Upper lobe of left lung (tissue), 6 donors: ENCODE results near the gene CSGALNACT2. TPM values are rescaled to one million over a fixed set of nuclear protein-coding genes. Genes with fewer than 3 reads are reported as not detected.

Experiments
- ATAC-seq, 2 donors: fragments of 200-7000 bp; cut with Tn5 transposase; one replicate each; pipeline ENCODE4 v1.9.1; 2022; ENCODE audit warnings: mild to moderate bottlenecking in 2 of 2, moderate library complexity in 2 of 2; ENCODE audit not compliant: low FRiP score in 2 of 2
- DNase-seq, 2 donors: peaks; one replicate each; pipeline ENCODE4 v3.0.0-alpha.2; 2019 to 2020
- H3K27ac ChIP-seq, 4 donors: fragments of 200-600 bp; sonication (generic); one replicate each; pipeline ENCODE4 v1.5.1; 2016 to 2019
- H3K27me3 ChIP-seq, 4 donors: fragments of 200-600 bp; sonication (generic); one replicate each; pipeline ENCODE4 v1.5.1; 2017 to 2019
- H3K36me3 ChIP-seq, 4 donors: fragments of 200-600 bp; sonication (generic); one replicate each; pipeline ENCODE4 v1.5.1; 2016 to 2019
- H3K4me1 ChIP-seq, 4 donors: fragments of 200-600 bp; sonication (generic); one replicate each; pipeline ENCODE4 v1.5.1; 2018 to 2019
- H3K4me3 ChIP-seq, 4 donors: fragments of 200-600 bp; sonication (generic); one replicate each; pipeline ENCODE4 v1.5.1; 2017 to 2019; ENCODE audit warnings: mild to moderate bottlenecking in 2 of 4, moderate library complexity in 1 of 4
- H3K9me3 ChIP-seq, 4 donors: fragments of 200-600 bp; sonication (generic); one replicate each; pipeline ENCODE4 v1.5.1; 2018 to 2019
- CTCF ChIP-seq, 6 experiments: fragments of 450-650 bp in 4 of 6; fragments of 200-600 bp in 2 of 6; sonication (generic) in 2 of 6; IDR thresholded peaks; one replicate each; pipeline ENCODE4 v1.5.1; 2016 to 2019; ENCODE audit warnings: antibody characterized with exemption in 6 of 6
- EP300 ChIP-seq, 4 donors: sonication (generic); formaldehyde crosslinking; IDR thresholded peaks; one replicate each; pipeline ENCODE4 v1.5.1; 2017; ENCODE audit warnings: antibody characterized with exemption in 4 of 4, control low read depth in 2 of 4
- POLR2A ChIP-seq, 4 donors: fragments of 450-650 bp; IDR thresholded peaks; one replicate each; pipeline ENCODE4 v1.5.1; 2016 to 2017; ENCODE audit warnings: antibody characterized with exemption in 4 of 4, mild to moderate bottlenecking in 2 of 4
- POLR2AphosphoS5 ChIP-seq, 2 donors: sonication (generic); formaldehyde crosslinking; IDR thresholded peaks; one replicate each; pipeline ENCODE4 v1.5.1; 2017; ENCODE audit warnings: antibody characterized with exemption in 2 of 2
- whole genome bisulfite sequencing, 2 donors: methylation state at CpG; one replicate each; pipeline ENCODE4 v1.1.5; 2017 to 2018; 5-methylcytosine and 5-hydroxymethylcytosine counted together
- total RNA-seq, 6 donors: library from RNA; depleted of rRNA in 4 of 6; stranded (reverse); fragments of >200 nt in 4 of 6; gene quantifications; one replicate each; pipeline versions ENCODE4 v1.1.0 to v1.2.1, GENCODE V29; 2016 to 2021
- donor health status: DM: no; HTN: no; CAD: no; lungs with moderate emphysema.
- donor health status: DM: no; HTN: yes; CAD: no; lungs with severe emphysema.

The CSGALNACT2 gene
- total RNA-seq, 6 donors from 2014 or later: 30.5 to 47.1 (median 35.1) TPM

GRCh38 chr10:43160046-43160920 lies 22.0 kb downstream of the CSGALNACT2 start:
- 59 to 63% methylated on average over 1 of the region's 1 CpG for WGBS, 2 donors
- DNase-seq: peak in 1 of 2 donors; percentile 51
- Histone ChIP-seq H3K4me3 (no peak overlapping the region), H3K36me3 (peaks cover 0 to 32% (median 2%) of the 10 kb centered on the region in 4 donors), H3K4me1 (peaks cover 5 to 28% (median 14%) of the 10 kb centered on the region in 4 donors), H3K9me3 (no peaks in the 10 kb centered on the region), H3K27me3 (no peaks in the 10 kb centered on the region), H3K27ac (peak overlapping the region in 2 of 4 donors; percentile 61 to 62)
- peak in 1 of 2 donors; percentile 75 for ATAC-seq
- TF ChIP-seq POLR2A (IDR thresholded peaks at IDR 0.05): no peak
- no peak for TF ChIP-seq EP300 (IDR thresholded peaks at IDR 0.05)
- TF ChIP-seq POLR2AphosphoS5 (IDR thresholded peaks at IDR 0.05): no peak
- no peak for TF ChIP-seq CTCF (IDR thresholded peaks at IDR 0.05)

GRCh38 chr10:43160921-43161255 lies 22.6 kb downstream of the CSGALNACT2 start:
- no peak overlapping the region for H3K4me3 ChIP-seq
- H3K27ac ChIP-seq: peak overlapping the region in 2 of 4 donors; percentile 61 to 62
- TF ChIP-seq POLR2A (IDR thresholded peaks at IDR 0.05): no peak
- no peak for TF ChIP-seq POLR2AphosphoS5 (IDR thresholded peaks at IDR 0.05)
- no peak for TF ChIP-seq CTCF (IDR thresholded peaks at IDR 0.05)
- DNase-seq (no peak), ATAC-seq (peak in 1 of 2 donors; percentile 32)
- 84 to 85% methylated on average over 2 of the region's 2 CpGs for WGBS, 2 donors
- H3K9me3 ChIP-seq: no peaks in the 10 kb centered on the region
- H3K27me3 ChIP-seq: no peaks in the 10 kb centered on the region
- peaks cover 5 to 28% (median 14%) of the 10 kb centered on the region in 4 donors for H3K4me1 ChIP-seq
- peaks cover 0 to 32% (median 2%) of the 10 kb centered on the region in 4 donors for H3K36me3 ChIP-seq

GRCh38 chr10:43162604-43163003 lies 24.4 kb downstream of the CSGALNACT2 start:
- TF ChIP-seq POLR2AphosphoS5 (IDR thresholded peaks at IDR 0.05): no peak
- no peak for TF ChIP-seq POLR2A (IDR thresholded peaks at IDR 0.05)
- TF ChIP-seq EP300 (IDR thresholded peaks at IDR 0.05): no peak
- TF ChIP-seq CTCF (IDR thresholded peaks at IDR 0.05): no peak
- no peak for DNase-seq
- Histone ChIP-seq H3K9me3 (no peaks in the 10 kb centered on the region), H3K27me3 (no peaks in the 10 kb centered on the region), H3K4me3 (no peak overlapping the region), H3K27ac (no peak overlapping the region), H3K4me1 (peaks cover 9 to 20% (median 12%) of the 10 kb centered on the region in 4 donors), H3K36me3 (peaks cover 0 to 32% (median 2%) of the 10 kb centered on the region in 4 donors)
- ATAC-seq: no peak
- WGBS, 2 donors: 92 to 93% methylated on average over 1 of the region's 1 CpG

GRCh38 chr10:43166207-43166879 lies 28.1 kb downstream of the CSGALNACT2 start:
- Histone ChIP-seq H3K9me3 (no peaks in the 10 kb centered on the region), H3K27ac (peak overlapping the region in 2 of 4 donors; percentile 30 to 32)

More at GRCh38 chr10:43166207-43166879, 28.1 kb downstream of the CSGALNACT2 start:
- H3K4me1 ChIP-seq: peaks cover 0 to 5% (median 4%) of the 10 kb centered on the region in 4 donors
- H3K36me3 ChIP-seq: peaks cover 0 to 35% (median 2%) of the 10 kb centered on the region in 4 donors
- ATAC-seq: no peak
- no peaks in the 10 kb centered on the region for H3K27me3 ChIP-seq
- no peak overlapping the region for H3K4me3 ChIP-seq
- DNase-seq: no peak
- WGBS, 2 donors: 73 to 76% methylated on average over 6 of the region's 6 CpGs
- TF ChIP-seq POLR2AphosphoS5 (IDR thresholded peaks at IDR 0.05) (no peak), POLR2A (IDR thresholded peaks at IDR 0.05) (no peak), CTCF (IDR thresholded peaks at IDR 0.05) (no peak), EP300 (IDR thresholded peaks at IDR 0.05) (no peak)
